Measurements from ENCODE around the gene SLC35B2. TPM values are rescaled to one million over a fixed set of nuclear protein-coding genes. Genes with fewer than 3 reads are reported as not detected.

SLC35B2 gene
- total RNA-seq, 1 experiment from 2014 or later = 105 TPM

GRCh38 chr6:44271406-44271723, 14.0 kb upstream of the SLC35B2 start:
- ChIA-PET POLR2A (no interaction called here), CTCF (interaction anchor here (1.0 kb wide), 1 partner anchor 68 kb away, joined by 3 read pairs; no protein-coding TSS in a partner anchor)
- H3K9me3 ChIP-seq (ENCODE audit: control insufficient read depth, insufficient read depth, low read depth, low read length) = no peaks in the 10 kb centered on the region
- no peaks in the 10 kb centered on the region for H3K4me1 ChIP-seq (ENCODE audit: control insufficient read depth, insufficient read depth, low read length)
- ATAC-seq = no peak
- 0 out of 4 replicates have a peak overlapping the region, but pooled peaks of 1 of the 2 experiments have one; percentile 4 for H3K4me3 ChIP-seq (ENCODE audit: low read depth in 2 of 2, low read length in 2 of 2)
- H3K27me3 ChIP-seq (ENCODE audit: control insufficient read depth, insufficient read depth, low read length) = peaks cover 16% of the 10 kb centered on the region
- no TSS peak for BruUV-seq (replicated peaks)
- no peak for DNase-seq (ENCODE audit: low read depth, low spot score)
- no peak overlapping the region for H3K27ac ChIP-seq (ENCODE audit: low read length)
- H3K36me3 ChIP-seq (ENCODE audit: control insufficient read depth, insufficient read depth, low read length) = no peaks in the 10 kb centered on the region
- TF ChIP-seq REST (IDR thresholded peaks at IDR 0.05; ENCODE audit: insufficient read depth in 1 of 2, low read depth in 2 of 2, low read length in 1 of 2) (no peak), POLR2AphosphoS5 (IDR thresholded peaks at IDR 0.05; ENCODE audit: low read depth, low read length) (no peak), TCF7L2 (IDR thresholded peaks at IDR 0.05; ENCODE audit: low read depth, low read length) (no peak)
- intact Hi-C loops (cut with micrococcal nuclease; ENCODE audit: unreplicated experiment) = no loop called here
- in situ Hi-C loops (cut with HindIII; ENCODE audit: low pct_unique_long_range_greater_than_20kb, low sequenced_read_pairs) = no loop called here

GRCh38 chr6:44270526-44271405, 13.4 kb upstream of the SLC35B2 start:
- intact Hi-C loops (cut with micrococcal nuclease; ENCODE audit: unreplicated experiment) = no loop called here

More at GRCh38 chr6:44270526-44271405, 13.4 kb upstream of the SLC35B2 start:
- ChIA-PET CTCF (interaction anchor here (1.0 kb wide), 2 partner anchors 34 to 69 kb away, joined by 3 read pairs; no protein-coding TSS in a partner anchor), POLR2A (interaction anchor here (0.6 kb wide), 1 partner anchor 52 kb away, joined by 4 read pairs; no protein-coding TSS in a partner anchor)
- Histone ChIP-seq H3K27me3 (ENCODE audit: control insufficient read depth, insufficient read depth, low read length) (peaks cover 16% of the 10 kb centered on the region), H3K9me3 (ENCODE audit: control insufficient read depth, insufficient read depth, low read depth, low read length) (no peaks in the 10 kb centered on the region), H3K36me3 (ENCODE audit: control insufficient read depth, insufficient read depth, low read length) (no peaks in the 10 kb centered on the region), H3K27ac (ENCODE audit: low read length) (no peak overlapping the region), H3K4me1 (ENCODE audit: control insufficient read depth, insufficient read depth, low read length) (no peaks in the 10 kb centered on the region), H3K4me3 (ENCODE audit: low read depth in 2 of 2, low read length in 2 of 2) (peak overlapping the region; percentile 4 to 21; a peak in 2 of 4 replicates)
- in situ Hi-C loops (cut with HindIII; ENCODE audit: low pct_unique_long_range_greater_than_20kb, low sequenced_read_pairs) = no loop called here
- BruUV-seq (replicated peaks) = no TSS peak
- ATAC-seq (no peak), DNase-seq (ENCODE audit: low read depth, low spot score) (no peak)
- TF ChIP-seq CTCF (IDR thresholded peaks at IDR 0.05) (no peak), REST (IDR thresholded peaks at IDR 0.05; ENCODE audit: insufficient read depth in 1 of 2, low read depth in 2 of 2, low read length in 1 of 2) (peak; percentile 61 to 78; a peak in 2 of 4 replicates)

Measured in Panc1 (cell line).